COR-L47 (cell line): ENCODE data around the gene CPLX1.

Source experiments
- DNase-seq: peaks from one replicate; lab custom pipeline; 2025; lab: John Stamatoyannopoulos, UW

CPLX1 gene

DNA sequence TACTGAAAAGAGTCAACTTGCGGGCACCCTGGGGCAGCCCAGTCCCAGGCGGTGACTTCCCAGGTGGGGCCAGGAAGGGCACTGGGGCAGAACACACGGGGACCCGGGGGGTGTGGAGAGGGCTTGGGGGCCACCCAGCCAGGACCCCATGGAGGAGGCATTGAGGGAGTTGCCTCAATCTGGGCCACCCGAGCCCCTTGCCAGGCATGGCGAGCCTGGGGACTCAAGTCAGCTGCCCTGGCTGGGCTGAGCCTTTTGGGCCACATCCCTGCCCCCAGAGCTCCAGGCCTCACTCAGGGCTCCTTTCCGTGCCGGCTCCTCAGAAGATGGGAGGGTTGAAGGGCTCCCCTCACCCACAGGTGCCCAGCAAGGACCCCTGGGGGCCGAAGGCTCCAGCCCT, 6.6 kb upstream of the CPLX1 start:
- DNase-seq = no peak

DNA sequence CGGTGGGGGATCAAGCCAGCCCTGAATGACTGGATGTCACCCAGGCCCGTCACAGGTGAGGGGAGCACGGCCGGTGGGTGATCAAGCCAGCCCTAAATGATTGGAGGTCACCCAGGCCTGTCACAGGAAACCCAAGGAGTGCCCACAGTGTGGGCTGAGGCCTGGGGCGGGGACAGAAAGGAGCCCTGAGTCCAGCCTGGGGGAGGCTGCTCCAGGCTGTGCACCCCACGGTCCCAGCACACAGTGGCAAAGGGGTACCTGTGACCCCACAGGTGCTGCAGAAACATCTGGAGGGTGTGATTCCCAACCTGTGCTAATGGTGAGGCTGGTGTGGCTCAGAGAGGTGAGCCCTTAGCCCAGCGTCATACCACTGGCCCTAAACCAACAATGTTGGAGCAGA, 6.2 kb upstream of the CPLX1 start:
- no peak for DNase-seq

GRCh38 chr4:831483-831805, 5.5 kb upstream of the CPLX1 start:
- no peak for DNase-seq

- no peak for DNase-seq
These were observed 4.9 kb upstream of the CPLX1 start for GRCh38 chr4:830601-831482.

DNA sequence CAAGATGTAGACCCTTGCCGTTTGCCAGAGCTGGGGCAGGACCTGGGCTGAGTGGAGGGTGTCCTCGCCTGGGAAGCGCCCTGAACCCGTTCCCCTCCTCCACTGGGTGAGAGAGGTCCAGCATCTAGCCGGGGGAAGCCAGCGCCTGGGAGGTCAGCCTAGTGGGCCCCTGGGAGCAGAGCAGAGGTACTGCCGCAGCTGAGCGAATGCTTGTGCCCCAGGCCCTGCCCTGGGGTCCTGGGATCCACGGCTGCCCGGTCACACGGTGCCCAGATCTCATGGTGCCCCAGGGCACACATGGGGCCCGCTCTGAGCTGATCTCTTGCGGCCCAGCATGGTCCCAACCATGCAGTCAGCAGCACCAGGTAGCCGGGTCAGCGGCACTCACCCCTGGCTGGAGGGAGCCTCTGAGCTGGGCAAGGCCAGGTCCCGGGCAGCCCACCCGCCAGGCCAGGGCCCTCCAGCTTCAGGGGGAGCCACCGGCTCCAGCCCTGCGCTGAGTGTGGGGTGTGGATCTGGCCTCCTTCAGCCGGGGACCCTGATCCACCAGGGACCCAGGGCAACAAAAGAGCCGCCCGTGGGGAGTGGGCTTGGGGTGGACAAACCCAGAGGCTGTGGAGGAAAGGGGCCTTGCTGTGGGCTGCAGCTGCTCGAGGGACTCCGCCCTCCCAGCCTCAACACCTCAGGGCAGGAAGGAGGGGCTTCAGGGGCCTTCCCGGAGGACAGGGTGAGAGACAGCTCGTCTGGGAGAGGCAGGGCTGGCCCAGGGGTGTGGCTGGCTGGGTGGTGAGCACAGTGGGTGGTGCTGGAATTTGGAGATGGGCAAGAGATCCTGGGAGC, 4.1 kb upstream of the CPLX1 start:
- DNase-seq = no peak

DNA sequence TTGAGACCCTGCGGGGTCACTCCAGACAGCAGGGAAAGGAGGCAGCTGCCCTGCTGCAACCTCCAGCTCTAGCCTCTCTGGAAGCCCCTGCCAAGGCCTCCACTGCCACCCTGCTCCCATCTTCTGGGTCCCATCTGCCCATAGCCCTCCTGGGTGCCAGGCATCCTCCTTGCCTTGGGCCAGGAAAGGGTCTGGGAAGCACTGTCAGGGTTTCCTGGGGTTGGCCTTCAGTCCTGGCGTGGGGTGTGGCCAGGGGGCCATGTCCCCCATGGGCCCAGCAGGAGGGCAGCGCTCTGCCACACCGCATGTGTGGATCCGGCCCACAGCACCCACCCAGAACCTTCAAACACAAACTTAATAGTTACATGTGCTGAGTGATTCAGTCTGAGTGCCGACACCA, 3.4 kb upstream of the CPLX1 start:
- no peak for DNase-seq

GRCh38 chr4:828641-829271, 2.8 kb upstream of the CPLX1 start:
- DNase-seq = no peak

GRCh38 chr4:827209-828081, 1.5 kb upstream of the CPLX1 start:
- DNase-seq = no peak

DNA sequence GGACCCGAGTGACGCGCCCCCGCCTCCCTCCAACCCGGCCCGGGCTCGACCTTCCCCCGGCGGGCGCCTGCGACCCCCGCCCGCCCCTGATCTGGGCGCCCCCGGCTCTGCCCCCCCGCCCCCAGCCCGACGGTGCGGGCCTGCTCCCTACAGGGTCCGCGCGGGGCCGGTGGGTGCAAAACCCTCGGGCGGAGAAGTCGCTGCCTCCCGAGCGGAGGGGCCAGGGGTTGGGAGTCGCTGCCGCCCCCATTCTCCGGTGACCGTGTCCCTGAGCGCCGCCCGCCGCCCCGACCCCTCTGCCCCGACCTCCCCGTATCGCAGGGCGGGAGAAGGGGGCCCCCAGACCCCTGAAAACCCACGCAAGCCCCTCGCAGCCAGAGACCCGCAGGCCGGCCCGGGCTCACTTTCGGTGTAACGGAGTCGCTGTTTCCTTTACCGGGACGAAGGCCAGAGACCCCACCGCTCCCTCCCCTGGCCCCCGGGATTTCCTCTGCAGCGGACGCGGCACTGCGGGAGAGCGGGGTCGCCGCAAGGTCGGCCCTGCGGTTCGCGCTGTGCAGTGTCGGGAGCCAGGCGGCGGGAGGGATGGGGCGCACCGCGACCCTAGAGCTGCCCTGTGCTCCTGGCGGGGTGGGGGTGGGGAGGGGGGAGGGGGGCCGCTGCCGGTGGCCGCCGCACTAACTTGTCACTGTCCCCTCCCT, 729 bp upstream of the CPLX1 start:
- no peak for DNase-seq

DNA sequence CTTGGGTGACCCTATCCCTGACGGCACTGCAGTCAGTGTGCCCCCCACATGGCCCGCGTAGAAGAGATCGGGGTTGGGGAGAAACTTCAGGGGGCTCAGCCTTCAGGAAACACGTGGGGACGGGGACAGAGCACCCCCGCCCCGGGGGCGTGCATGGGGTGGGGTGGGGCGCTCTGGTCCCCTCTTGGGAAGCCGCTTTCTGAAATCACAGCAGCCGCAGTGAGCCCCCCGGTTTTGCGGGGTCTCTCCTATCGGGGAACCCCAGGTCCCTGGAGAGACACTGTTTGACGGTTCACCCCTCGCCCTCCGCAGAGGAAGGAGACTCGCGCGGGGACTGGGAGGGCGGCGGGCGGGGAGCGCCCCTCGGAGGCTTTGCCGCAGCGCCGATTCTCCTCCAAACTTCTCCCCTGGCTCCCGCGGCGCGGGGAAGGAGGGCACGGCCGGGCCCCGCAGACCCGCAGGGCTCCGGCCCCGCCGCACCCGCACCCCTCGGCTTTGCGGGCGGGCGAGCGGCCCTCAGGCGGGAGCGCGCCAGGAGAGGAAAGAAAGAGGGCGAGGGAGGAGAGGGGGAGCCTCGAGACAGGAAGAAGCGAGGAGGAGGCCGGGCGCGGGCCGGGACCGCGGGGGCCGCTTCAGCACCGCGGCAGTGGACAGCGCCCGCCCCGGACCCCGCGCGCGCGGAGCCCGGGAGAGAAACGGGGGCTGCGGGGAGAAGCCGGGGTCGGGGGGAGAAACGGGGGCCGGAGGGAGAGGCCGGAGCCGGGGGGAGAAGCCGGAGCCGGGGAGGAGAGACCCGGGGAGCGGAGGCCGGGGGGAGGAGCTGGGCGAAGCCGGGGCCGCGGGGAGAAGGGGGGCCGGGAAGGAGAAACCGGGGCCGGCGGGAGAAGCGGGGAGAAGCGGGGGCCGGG, 612 bp downstream of the CPLX1 start:
- DNase-seq = no peak

GRCh38 chr4:824461-825062, 1.4 kb downstream of the CPLX1 start:
- DNase-seq = no peak

DNA sequence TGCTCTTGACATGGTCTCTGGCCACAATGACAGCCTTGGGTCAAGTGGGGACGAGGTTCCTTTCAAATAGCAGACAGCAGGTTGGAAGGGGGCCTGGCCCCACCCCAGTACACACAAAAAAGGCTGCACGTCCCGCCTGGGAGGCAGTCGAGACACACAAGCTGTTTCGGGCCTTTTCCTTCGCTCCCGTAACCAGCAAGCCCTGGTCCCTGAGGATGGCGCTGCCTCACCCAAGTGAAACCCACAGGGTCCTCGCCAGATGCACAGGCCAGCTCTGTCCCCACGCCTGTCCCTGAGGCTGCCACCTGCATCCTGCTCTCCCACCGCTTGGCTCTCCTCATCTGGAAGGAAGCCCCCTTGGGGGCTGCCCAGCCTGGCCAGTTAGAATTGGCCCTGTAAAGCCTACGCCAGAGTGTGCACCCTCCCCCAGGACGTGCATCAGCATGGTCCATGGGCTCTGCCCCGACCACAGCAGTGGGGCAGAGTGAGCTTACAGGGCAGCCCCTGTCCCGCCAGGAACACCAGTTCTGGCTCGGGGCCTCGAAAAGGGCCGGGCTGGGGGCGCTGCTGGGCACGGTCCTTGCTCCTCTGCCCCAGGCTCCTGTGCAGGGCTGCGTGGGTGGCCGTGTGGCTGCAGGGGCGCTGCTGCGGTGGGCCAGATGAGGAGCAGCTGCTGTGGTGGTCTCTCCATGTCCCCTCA, 2.0 kb downstream of the CPLX1 start:
- no peak for DNase-seq

DNA sequence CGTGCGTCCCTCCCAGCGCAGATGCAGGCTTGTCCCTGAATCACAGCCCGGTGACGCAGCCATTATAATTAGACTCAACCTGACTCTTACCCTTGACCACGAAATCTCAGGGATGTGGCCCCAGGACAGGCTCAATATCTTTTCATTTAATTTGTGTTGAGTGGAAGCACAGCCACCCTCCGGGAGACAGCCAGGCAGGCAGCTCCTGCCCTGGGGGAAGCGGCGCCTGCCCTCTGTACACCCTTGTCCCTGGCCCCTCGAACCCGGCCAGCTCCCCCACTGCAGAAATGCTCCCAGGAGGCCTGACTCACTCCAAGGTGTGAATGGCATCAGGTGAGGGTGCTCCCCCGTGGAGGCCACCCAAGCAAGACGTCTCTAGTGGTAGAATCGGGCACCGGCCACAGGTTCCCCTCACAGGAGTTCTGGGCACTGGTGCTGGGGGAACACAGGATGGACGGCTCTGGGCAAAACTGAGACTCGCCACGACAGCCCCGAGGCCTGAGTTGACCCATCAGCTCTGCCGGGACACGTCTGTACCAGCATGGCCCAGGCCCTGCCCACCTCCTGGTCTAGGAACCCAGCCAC, 2.7 kb downstream of the CPLX1 start:
- no peak for DNase-seq

DNA sequence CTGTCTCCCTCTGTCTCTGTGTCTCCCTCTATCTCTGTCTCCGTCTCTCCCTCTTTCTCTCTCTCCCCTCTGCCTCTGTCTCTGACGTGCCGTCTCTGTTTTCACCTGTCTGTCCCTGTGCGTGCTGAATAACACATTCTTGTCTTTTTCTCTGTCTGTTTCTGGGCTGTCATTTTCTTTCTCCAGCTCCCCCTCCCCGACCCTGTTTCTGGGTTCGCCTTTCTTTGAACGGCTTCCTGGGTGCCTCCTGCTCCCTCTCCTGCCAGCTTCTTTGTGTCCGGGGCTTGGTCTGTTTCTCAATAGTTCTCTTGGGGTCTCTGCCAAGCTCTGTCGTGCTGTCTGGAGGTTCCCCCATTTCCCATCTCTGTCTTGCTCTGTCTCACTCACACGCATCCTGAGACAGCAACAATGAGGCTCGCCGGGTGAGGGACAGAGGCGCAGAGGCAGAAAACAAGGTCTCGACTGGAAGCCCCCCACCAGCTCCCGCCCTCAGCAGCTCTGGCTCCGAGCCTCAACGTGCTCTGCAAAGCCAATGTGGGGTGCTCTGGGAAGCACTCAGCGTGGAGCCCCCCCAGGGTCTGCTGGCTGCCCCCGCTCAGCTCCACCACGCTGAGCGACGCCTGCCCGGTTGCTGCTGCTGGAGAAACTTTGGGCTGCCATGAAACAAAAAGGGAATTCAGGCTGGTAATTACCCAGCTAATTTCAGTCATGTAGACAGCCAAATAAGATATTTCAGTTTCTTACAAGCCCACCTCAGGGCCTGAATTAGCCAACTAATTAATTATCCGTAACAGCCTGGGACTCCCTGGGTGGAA, 3.4 kb downstream of the CPLX1 start:
- DNase-seq = no peak

GRCh38 chr4:821631-822030, 4.3 kb downstream of the CPLX1 start:
- no peak for DNase-seq

DNA sequence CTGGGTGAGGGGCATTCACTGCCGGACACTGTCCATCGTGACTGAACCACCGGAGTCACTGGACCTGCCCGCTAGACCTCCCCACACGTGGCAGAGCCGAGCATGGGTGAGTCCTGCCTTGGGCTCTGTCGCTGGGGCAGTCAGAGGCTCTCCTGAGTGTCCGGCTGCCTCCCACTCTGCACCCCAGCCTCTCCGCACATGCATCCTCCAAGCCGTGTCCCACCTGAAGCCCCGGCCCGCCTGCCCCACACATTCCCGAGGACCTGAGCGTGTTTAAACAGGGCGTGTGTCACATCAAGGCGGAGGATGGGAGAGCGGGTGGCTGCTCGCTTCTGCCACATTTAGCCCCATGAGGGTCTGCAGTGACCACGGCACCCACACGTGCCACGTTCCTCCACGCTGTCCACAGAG, 4.7 kb downstream of the CPLX1 start:
- no peak for DNase-seq

DNA sequence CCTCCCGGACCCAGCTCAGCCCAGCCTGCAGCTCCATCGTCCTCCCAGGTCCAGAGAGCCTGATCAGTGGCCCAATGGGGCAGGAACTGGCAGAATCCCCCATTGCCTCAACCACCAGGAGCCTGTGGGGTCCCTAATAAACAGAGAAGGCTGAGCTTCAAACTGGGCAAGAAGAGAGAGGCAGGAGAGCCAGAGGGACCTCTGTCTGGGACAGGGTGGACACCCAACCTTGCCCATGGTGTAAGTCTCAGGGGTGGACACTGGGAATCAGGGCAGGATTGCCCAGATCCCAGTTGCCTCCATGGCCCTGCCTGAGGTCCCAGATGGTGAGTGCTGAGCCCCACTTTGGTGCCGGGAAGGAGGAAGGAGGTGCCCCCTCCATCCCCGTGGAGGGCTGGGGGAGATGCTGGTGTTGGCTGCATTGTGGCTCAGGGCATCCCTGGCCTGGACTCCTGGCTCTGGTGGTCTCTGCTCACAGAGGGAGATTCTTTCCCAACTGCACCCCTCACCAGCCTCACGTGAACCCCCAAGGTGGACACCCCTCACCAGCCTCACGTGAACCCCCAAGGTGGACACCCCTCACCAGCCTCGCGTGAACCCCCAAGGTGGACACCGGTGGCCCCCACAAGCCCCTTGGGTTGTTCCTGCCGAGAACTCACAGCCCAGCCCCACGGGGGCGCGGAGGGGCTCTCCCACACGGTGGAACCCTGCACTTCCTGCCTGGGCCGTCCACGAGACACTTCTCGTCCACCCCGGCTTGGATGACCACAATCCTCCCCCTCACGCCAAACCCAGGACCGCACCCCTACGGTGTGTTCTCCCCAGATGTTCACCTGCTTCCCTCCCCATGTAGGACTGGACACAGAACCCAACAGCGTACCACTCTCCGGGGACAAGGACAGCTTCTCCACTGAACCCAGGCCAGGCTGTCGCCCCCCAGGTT, 5.4 kb downstream of the CPLX1 start:
- no peak for DNase-seq
